ENCODE data around the gene ESYT1.

DNA sequence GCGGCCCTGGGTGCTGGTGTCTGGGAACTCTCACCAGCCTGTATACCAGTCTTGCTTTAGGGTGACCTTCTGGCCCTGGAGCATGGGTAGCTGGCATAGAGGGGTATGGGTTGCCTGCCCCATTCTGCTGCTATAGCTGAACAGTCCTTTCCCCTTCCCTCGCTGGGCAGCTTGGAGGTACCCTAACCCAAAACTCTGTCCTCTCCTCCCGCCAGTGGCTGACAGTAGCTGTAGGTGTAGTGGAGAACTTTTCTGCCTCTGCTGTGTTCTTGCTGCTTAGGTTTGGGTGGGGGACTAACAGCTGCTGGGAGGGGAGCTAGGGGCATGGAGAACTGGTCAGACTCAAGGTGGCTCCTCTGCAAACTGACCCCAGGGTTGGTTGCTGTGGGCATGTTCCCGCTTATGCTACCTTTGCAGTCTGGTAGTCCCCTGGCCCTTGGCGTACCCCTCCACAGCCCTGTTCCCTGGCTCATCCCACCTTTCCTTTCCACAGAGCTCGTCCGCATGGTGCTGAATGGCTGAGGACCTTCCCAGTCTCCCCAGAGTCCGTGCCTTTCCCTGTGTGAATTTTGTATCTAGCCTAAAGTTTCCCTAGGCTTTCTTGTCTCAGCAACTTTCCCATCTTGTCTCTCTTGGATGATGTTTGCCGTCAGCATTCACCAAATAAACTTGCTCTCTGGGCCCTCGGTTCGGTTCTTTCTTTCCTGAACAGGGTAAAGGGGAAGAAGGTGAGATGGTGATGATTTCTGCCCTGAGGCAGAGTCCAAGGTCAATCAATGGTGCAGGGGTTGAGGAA is 33.0 kb downstream of the ESYT1 start:
- TF ChIP-seq POLR2A (IDR thresholded peaks at IDR 0.05) = no peak
- TF ChIP-seq, protein P1, sequence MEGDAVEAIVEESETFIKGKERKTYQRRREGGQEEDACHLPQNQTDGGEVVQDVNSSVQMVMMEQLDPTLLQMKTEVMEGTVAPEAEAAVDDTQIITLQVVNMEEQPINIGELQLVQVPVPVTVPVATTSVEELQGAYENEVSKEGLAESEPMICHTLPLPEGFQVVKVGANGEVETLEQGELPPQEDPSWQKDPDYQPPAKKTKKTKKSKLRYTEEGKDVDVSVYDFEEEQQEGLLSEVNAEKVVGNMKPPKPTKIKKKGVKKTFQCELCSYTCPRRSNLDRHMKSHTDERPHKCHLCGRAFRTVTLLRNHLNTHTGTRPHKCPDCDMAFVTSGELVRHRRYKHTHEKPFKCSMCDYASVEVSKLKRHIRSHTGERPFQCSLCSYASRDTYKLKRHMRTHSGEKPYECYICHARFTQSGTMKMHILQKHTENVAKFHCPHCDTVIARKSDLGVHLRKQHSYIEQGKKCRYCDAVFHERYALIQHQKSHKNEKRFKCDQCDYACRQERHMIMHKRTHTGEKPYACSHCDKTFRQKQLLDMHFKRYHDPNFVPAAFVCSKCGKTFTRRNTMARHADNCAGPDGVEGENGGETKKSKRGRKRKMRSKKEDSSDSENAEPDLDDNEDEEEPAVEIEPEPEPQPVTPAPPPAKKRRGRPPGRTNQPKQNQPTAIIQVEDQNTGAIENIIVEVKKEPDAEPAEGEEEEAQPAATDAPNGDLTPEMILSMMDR (IDR thresholded peaks at IDR 0.05) = no peak

All from heart left ventricle (tissue), 13 donors.